Spleen (tissue), 7 donors: ENCODE measurements around the gene MBLAC1.

ENCODE experiments used
- CTCF ChIP-seq, 11 experiments: fragments of 200-600 bp in 7 of 11; fragments of 450-650 bp in 4 of 11; sonication (generic) in 4 of 11; IDR thresholded peaks in 8 of 11; conservative IDR thresholded peaks in 3 of 11; 1 replicate in 7 of 11; 2 replicates in 4 of 11; pipeline versions ENCODE4 v1.4.0 to v1.8.0; 2016 to 2021; ENCODE audit warnings: antibody characterized with exemption in 11 of 11, inconsistent platforms in 4 of 11, mild to moderate bottlenecking in 1 of 11
- POLR2AphosphoS5 ChIP-seq, 3 donors: sonication (generic); formaldehyde crosslinking; IDR thresholded peaks; one replicate each; pipeline ENCODE4 v1.5.1; 2017; ENCODE audit warnings: antibody characterized with exemption in 3 of 3
- donor health status: DM: no; HTN: no; CAD: no; lungs with moderate emphysema.
- donor health status: DM: no; HTN: no; CAD: no.
- donor health status: DM: no; HTN: no; CAD: no.

GRCh38 chr7:100148559-100149328 lies 22.0 kb downstream of the MBLAC1 start, which contains the start of gene LAMTOR4:
- TF ChIP-seq POLR2AphosphoS5 (IDR thresholded peaks at IDR 0.05) (peak; percentile 96 to 98 (median 97)), CTCF (IDR thresholded peaks at IDR 0.05 in 8 of 11, conservative IDR thresholded peaks at IDR 0.05 in 3 of 11) (peak in 8 of 11 experiments; percentile 5 to 37 (median 22))
